Endothelial cell of umbilical vein (primary cell): ENCODE data around the gene MYO19. TPM values are rescaled to one million over a fixed set of nuclear protein-coding genes. Genes with fewer than 3 reads are reported as not detected.
A peak's percentile ranks its signal among the peaks of the same experiment; 100 is the strongest.

Source experiments
- BruUV-seq: library from RNA; stranded (reverse); fragments of 400-500 nt; replicated peaks from 2 replicates; lab custom pipeline; 2021; lab: Mats Ljungman, UMichigan
- CTCF ChIA-PET: fragments of 300-600, 350-600 bp; sonication (Branson Sonifier 250); formaldehyde crosslinking; loops from one replicate; lab custom pipeline; 2021; ENCODE audit warnings: antibody characterized with exemption, inconsistent platforms; lab: Charles Lee
- POLR2A ChIA-PET: fragments of 300-600, 350-600 bp; sonication (Branson Sonifier 250); formaldehyde crosslinking; loops from one replicate; lab custom pipeline; 2021; ENCODE audit warnings: antibody characterized with exemption, inconsistent platforms; lab: Charles Lee
- DNase-seq: peaks from one replicate; pipeline ENCODE4 v3.0.0-alpha.2; 2011; ENCODE audit warnings: low read depth, low spot score
- FAIRE-seq: peaks from 2 replicates; lab custom pipeline; 2011; peaks lifted over from hg19 to GRCh38; lab: Jason Lieb, UNC
- H2AFZ ChIP-seq: 2 replicates; pipeline ENCODE4 v1.6.0; 2012; ENCODE audit warnings: low read depth, low read length, control low read depth, inconsistent platforms
- H3K27ac ChIP-seq: 2 replicates; pipeline ENCODE4 v1.5.1; 2011; ENCODE audit warnings: low read depth, mild to moderate bottlenecking, control low read depth, low read length, moderate library complexity; ENCODE audit not compliant: insufficient read depth
- H3K27me3 ChIP-seq, 2 experiments: 2 replicates each; pipeline versions ENCODE4 v1.6.0 to v1.6.1; 2011; ENCODE audit warnings: low read length in 2 of 2, mixed read lengths in 1 of 2; ENCODE audit not compliant: control insufficient read depth in 2 of 2, insufficient read depth in 2 of 2
- H3K36me3 ChIP-seq, 2 experiments: 2 replicates in 1 of 2; 3 replicates in 1 of 2; pipeline ENCODE4 v1.5.1; 2011; ENCODE audit warnings: low read length in 2 of 2, mild to moderate bottlenecking in 1 of 2, moderate library complexity in 1 of 2; ENCODE audit not compliant: control insufficient read depth in 2 of 2, insufficient read depth in 2 of 2; ENCODE audit errors: extremely low read depth in 1 of 2
- H3K4me1 ChIP-seq: 3 replicates; pipeline ENCODE4 v1.5.1; 2011; ENCODE audit warnings: mild to moderate bottlenecking, low read length; ENCODE audit not compliant: control insufficient read depth, insufficient read depth; ENCODE audit errors: extremely low read depth
- H3K4me2 ChIP-seq: 2 replicates; pipeline ENCODE4 v1.6.1; 2011; ENCODE audit warnings: low read length, control low read depth, mixed read lengths; ENCODE audit not compliant: insufficient read depth
- H3K4me3 ChIP-seq, 3 experiments: fragments of 200-600 bp in 1 of 3; sonication (generic), shearing (Covaris generic) in 1 of 3; replicated peaks in 1 of 3; 2 replicates each; pipeline ENCODE4 v1.5.1; 2011 to 2016; ENCODE audit warnings: control low read depth in 3 of 3, low read length in 3 of 3, mild to moderate bottlenecking in 2 of 3, inconsistent platforms in 1 of 3, low read depth in 1 of 3, moderate library complexity in 1 of 3; ENCODE audit not compliant: insufficient read depth in 1 of 3
- H3K79me2 ChIP-seq: 2 replicates; pipeline ENCODE4 v1.6.0; 2012; ENCODE audit warnings: low read length, inconsistent platforms; ENCODE audit not compliant: control insufficient read depth, insufficient read depth
- H3K9ac ChIP-seq: replicated peaks from 2 replicates; pipeline ENCODE3; 2011; ENCODE audit warnings: low read length, control low read depth; ENCODE audit not compliant: insufficient read depth; ENCODE audit errors: extremely low read depth
- H3K9me1 ChIP-seq: replicated peaks from 3 replicates; pipeline ENCODE4 v1.6.0; 2011; ENCODE audit warnings: mild to moderate bottlenecking, low read length; ENCODE audit not compliant: control insufficient read depth, insufficient read depth; ENCODE audit errors: extremely low read depth
- H3K9me3 ChIP-seq: replicated peaks from 2 replicates; pipeline ENCODE4 v1.5.1; 2012; ENCODE audit warnings: low read length, inconsistent platforms; ENCODE audit not compliant: control insufficient read depth, insufficient read depth
- H4K20me1 ChIP-seq: replicated peaks from 2 replicates; pipeline ENCODE3; 2011; ENCODE audit warnings: mild to moderate bottlenecking, low read length; ENCODE audit not compliant: control insufficient read depth, insufficient read depth; ENCODE audit errors: extremely low read depth
- EZH2 ChIP-seq: IDR thresholded peaks from 2 replicates; pipeline ENCODE4 v1.6.1; 2012; ENCODE audit warnings: borderline replicate concordance, low read depth, mild to moderate bottlenecking, moderate library complexity, low read length, inconsistent platforms; ENCODE audit not compliant: severe bottlenecking
- GATA2 ChIP-seq: IDR thresholded peaks from 2 replicates; pipeline ENCODE4 v1.7.0; 2011; ENCODE audit warnings: low read depth, mild to moderate bottlenecking, moderate library complexity, mixed read lengths, low read length; ENCODE audit not compliant: insufficient read length, insufficient read depth
- MYC ChIP-seq: IDR thresholded peaks from one replicate; pipeline ENCODE4 v1.6.1; 2011; ENCODE audit warnings: mild to moderate bottlenecking, low read depth, low read length
- POLR2A ChIP-seq: IDR thresholded peaks from 2 replicates; pipeline ENCODE4 v1.6.1; 2012; ENCODE audit warnings: low read depth, mild to moderate bottlenecking, control low read depth, low read length
- POLR2AphosphoS5 ChIP-seq: IDR thresholded peaks from 2 replicates; pipeline ENCODE4 v1.6.1; 2012; ENCODE audit warnings: low read depth, mild to moderate bottlenecking, control low read depth, low read length, moderate library complexity; ENCODE audit not compliant: insufficient read depth
- dilution Hi-C: fragments of 300-500 bp; cut with MboI; formaldehyde crosslinking; loops from one replicate; pipeline ENCODE4 v1.15.0; 2019; ENCODE audit warnings: low sequenced_read_pairs; ENCODE audit not compliant: extremely low pct_ligation_motif_present
- intact Hi-C: fragments of 100-400 bp; cut with micrococcal nuclease; formaldehyde crosslinking; loops from one replicate; pipeline ENCODE4 v1.10.0; 2022
- polyA plus RNA-seq, 4 experiments: library from polyadenylated mRNA; depleted of rRNA in 3 of 4; stranded (reverse) in 3 of 4; unstranded in 1 of 4; fragments of >200 nt; gene quantifications; 2 replicates each; pipeline versions ENCODE4 v1.2.1 to v1.2.3, GENCODE V29; 2011 to 2012; ENCODE audit warnings: missing spikeins in 1 of 4
- total RNA-seq: library from RNA; stranded (reverse); gene quantifications from 2 replicates; pipeline ENCODE4 v1.2.3, GENCODE V29; 2021
- TF ChIP-seq, protein P1 (sequence below), 2 donors: IDR thresholded peaks; 1 replicate in 1 of 2; 2 replicates in 1 of 2; pipeline ENCODE4 v1.5.1; 2011; ENCODE audit warnings: low read length in 2 of 2, mild to moderate bottlenecking in 2 of 2, moderate library complexity in 2 of 2, control low read depth in 1 of 2, inconsistent platforms in 1 of 2, low read depth in 1 of 2; ENCODE audit not compliant: insufficient read depth in 1 of 2; ENCODE audit errors: extremely low read depth in 1 of 2
- TF ChIP-seq, protein P2 (sequence below): IDR thresholded peaks from 2 replicates; pipeline ENCODE4 v1.6.1; 2011; ENCODE audit not compliant: insufficient read depth, insufficient read length

The MYO19 gene
- total and polyA plus RNA-seq, 2 donors (not counting 3 experiments of a cell fraction or from before 2014, with no cell fraction given) = 75.4 to 95.7 TPM

DNA sequence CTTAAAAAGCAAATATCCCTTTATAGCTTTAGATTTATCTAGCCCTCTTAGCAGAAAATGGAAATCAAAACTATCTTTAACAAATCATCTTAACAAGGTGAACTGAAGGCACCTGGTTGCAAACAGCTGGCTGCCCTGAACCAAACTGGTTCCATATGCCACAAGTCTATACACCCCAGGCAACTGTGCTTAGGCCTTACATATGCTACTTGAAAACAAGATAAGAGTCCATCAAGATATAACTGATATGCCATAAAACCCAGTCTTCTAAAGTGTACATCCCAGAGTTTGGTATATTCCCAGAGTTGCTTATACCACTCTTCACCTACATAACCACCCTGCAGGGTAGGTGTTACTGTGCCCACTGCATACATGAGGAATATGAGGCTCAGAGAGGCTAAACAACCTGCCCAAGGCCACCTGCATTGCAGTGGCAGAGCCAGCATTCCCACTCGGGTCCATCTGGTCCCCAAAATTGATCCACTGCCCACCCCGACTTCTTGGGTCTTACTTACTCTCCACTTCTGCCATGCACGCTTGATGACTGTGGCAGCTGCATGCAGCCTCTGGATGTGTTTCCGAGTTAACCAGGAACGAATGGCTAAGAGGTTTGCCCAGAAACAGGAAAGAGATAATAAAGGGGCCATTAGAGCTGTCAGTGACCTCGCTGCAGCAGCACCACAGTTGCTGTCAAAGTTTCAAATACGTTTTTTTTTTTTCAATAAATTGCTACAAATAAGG is 35.9 kb downstream of the MYO19 start:
- dilution Hi-C loops = no loop called here
- TF ChIP-seq, protein P1, sequence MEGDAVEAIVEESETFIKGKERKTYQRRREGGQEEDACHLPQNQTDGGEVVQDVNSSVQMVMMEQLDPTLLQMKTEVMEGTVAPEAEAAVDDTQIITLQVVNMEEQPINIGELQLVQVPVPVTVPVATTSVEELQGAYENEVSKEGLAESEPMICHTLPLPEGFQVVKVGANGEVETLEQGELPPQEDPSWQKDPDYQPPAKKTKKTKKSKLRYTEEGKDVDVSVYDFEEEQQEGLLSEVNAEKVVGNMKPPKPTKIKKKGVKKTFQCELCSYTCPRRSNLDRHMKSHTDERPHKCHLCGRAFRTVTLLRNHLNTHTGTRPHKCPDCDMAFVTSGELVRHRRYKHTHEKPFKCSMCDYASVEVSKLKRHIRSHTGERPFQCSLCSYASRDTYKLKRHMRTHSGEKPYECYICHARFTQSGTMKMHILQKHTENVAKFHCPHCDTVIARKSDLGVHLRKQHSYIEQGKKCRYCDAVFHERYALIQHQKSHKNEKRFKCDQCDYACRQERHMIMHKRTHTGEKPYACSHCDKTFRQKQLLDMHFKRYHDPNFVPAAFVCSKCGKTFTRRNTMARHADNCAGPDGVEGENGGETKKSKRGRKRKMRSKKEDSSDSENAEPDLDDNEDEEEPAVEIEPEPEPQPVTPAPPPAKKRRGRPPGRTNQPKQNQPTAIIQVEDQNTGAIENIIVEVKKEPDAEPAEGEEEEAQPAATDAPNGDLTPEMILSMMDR (IDR thresholded peaks at IDR 0.05; ENCODE audit: extremely low read depth in 1 of 2, insufficient read depth in 1 of 2, low read depth in 1 of 2, low read length in 2 of 2) = no peak
- TF ChIP-seq, protein P2, sequence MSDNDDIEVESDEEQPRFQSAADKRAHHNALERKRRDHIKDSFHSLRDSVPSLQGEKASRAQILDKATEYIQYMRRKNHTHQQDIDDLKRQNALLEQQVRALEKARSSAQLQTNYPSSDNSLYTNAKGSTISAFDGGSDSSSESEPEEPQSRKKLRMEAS = no peak
- TF ChIP-seq GATA2 = no peak
- no peak for TF ChIP-seq MYC
- peak; percentile 11 for TF ChIP-seq POLR2A
- TF ChIP-seq EZH2 = no peak
- no peak for TF ChIP-seq POLR2AphosphoS5
- no peak for DNase-seq

More for the DNA sequence above, 35.9 kb downstream of the MYO19 start:
- no peak overlapping the region for H3K4me3 ChIP-seq
- no peak overlapping the region for H2AFZ ChIP-seq
- H3K27me3 ChIP-seq = no peaks in the 10 kb centered on the region
- ChIA-PET POLR2A (interaction anchor here (0.7 kb wide), 1 partner anchor 1826 kb away, joined by 3 read pairs; no protein-coding TSS in a partner anchor), CTCF (interaction anchor here (1.3 to 3.1 kb wide), 2 partner anchors 11 to 16 kb away, joined by 4 to 9 read pairs; no protein-coding TSS in a partner anchor)
- no peaks in the 10 kb centered on the region for H3K4me1 ChIP-seq
- no peaks in the 10 kb centered on the region for H3K79me2 ChIP-seq
- FAIRE-seq = no peak
- H3K9me1 ChIP-seq = no peaks in the 10 kb centered on the region
- intact Hi-C loops = no loop called here
- no peak overlapping the region for H3K9ac ChIP-seq
- H3K36me3 ChIP-seq = peaks cover 9 to 27% of the 10 kb centered on the region in 2 experiments
- H3K27ac ChIP-seq = no peak overlapping the region
- no TSS peak for BruUV-seq
- no peaks in the 10 kb centered on the region for H4K20me1 ChIP-seq
- no peak overlapping the region for H3K4me2 ChIP-seq
- no peaks in the 10 kb centered on the region for H3K9me3 ChIP-seq
